Fibroblast of peridontal ligament (primary cell): ENCODE measurements around the gene GOLT1A.

Experiments used
- DNase-seq: peaks from one replicate; pipeline ENCODE4 v3.0.0-alpha.2; 2010; ENCODE audit errors: extremely low read depth

GOLT1A gene

GRCh38 chr1:204155881-204156280 is 57.9 kb downstream of the GOLT1A start:
- no peak for DNase-seq

- DNase-seq: no peak
Observed at GRCh38 chr1:204154568-204155255, 59.1 kb downstream of the GOLT1A start.

- DNase-seq: no peak
Observed at GRCh38 chr1:204153667-204154066, 60.1 kb downstream of the GOLT1A start.

- no peak for DNase-seq
Observed at GRCh38 chr1:204152310-204153044, 61.3 kb downstream of the GOLT1A start.

GRCh38 chr1:204151552-204152309 is 62.1 kb downstream of the GOLT1A start, which contains the start of gene ETNK2:
TSS of gene ETNK2 (minus strand) at chr1:204152044. CDS start at chr1:204151852, 192 bp downstream.
- no peak for DNase-seq

GRCh38 chr1:204150702-204151551 is 62.9 kb downstream of the GOLT1A start:
- DNase-seq: no peak

- DNase-seq: no peak
Observed at GRCh38 chr1:204149635-204150565, 63.9 kb downstream of the GOLT1A start.

- no peak for DNase-seq
Observed at GRCh38 chr1:204149107-204149506, 64.7 kb downstream of the GOLT1A start.
